Measurements from ENCODE around the gene POU5F1. TPM values are rescaled to one million over a fixed set of nuclear protein-coding genes. Genes with fewer than 3 reads are reported as not detected.
"Not testable (repeated sequence)": the region's sequence is repeated elsewhere in the genome, so short reads cannot be mapped to it uniquely, and the experiment has no call there.

POU5F1 gene
- total RNA-seq, 2 experiments from 2014 or later, result 0.48 TPM; not detected in 1

DNA sequence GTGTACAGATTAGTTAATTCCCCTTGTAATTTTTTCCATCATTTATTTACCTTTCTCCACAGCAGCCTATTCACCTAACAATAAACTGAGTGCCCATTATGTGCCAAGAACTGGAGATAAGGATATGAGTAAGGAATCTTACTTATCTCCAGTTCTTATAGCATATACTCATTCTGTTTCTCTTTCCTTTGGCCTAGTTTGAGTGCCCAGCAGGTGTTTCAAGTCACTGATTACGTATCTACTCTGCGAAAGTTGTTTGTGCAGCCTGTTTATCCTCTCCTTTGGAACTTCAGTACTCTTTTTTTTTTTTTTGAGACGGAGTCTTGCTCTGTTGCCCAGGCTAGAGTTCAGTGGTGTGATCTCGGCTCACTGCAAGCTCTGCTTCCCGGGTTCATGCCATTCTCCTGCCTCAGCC is 17.3 kb upstream of the POU5F1 start:
- Mint-ChIP-seq H3K36me3 (ENCODE audit: low read depth) (no peaks in the 10 kb centered on the region), H3K9me3 (no peaks in the 10 kb centered on the region), H3K4me3 (no peak overlapping the region), H3K27me3 (ENCODE audit: low read depth) (no peaks in the 10 kb centered on the region), H3K4me1 (ENCODE audit: low read depth) (no peaks in the 10 kb centered on the region), H3K27ac (no peak overlapping the region)
- DNase-seq, result no peak
- intact Hi-C loops (cut with micrococcal nuclease), result no loop called here
- CTCF ChIA-PET, result interaction anchor here (1.0 kb wide), 1 partner anchor 9 kb away, joined by 3 read pairs; no protein-coding TSS in a partner anchor

DNA sequence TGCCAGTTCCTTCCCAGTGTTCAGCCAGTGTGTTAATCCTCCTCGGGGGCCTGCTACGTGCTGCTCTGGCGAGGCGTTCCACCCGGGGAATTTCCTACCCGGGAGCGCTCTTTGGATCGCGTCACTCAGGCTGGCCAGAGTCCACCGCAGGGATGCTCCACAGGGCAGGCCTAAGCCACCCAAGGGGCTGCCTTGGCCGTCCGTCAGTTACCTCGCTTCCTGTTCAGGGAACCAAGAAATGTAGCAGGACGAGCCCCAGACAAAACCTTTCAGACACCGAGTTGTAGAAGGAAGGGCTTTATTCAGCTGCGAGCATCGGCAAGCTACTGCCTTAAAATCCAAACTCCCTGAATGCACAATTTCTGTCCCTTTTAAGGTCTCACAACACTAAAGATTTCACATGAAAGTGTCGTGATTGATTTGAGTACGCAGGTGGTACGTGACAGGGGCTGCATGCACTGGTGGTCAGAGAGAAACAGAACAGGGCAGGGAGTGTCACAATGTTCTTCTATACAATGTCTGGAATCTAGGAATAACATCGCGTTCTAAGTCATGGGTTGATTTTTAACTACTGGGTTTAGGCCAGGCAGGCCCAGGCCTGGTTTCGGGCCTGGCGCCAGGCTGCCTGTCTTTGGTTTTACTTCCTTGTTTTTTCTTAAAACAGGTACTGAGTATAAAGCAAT is 15.7 kb upstream of the POU5F1 start:
- Mint-ChIP-seq H3K27ac (no peak overlapping the region), H3K9me3 (no peaks in the 10 kb centered on the region), H3K36me3 (ENCODE audit: low read depth) (no peaks in the 10 kb centered on the region), H3K27me3 (ENCODE audit: low read depth) (no peaks in the 10 kb centered on the region), H3K4me3 (no peak overlapping the region), H3K4me1 (ENCODE audit: low read depth) (no peaks in the 10 kb centered on the region)
- intact Hi-C loops (cut with micrococcal nuclease), result no loop called here
- DNase-seq, result no peak
- CTCF ChIA-PET, result no interaction called here

DNA sequence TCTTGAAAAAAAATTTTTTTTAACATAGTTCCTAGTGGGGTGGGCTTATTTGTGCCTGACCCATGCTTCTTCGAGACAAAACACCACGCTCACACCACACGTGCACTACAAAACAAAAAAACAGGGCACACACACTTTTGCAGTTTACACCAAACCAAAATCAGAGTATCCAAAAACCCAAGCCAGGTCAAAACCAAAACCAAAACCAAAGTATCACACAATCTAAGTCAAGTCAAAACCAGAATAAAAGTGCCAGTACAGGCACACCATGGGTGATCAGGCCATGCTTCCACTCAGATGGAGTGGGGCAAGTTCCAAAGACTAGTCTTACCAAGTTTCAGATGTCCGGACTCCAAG is 15.2 kb upstream of the POU5F1 start:
- H3K9me3 Mint-ChIP-seq; H3K36me3 Mint-ChIP-seq (ENCODE audit: low read depth); H3K27me3 Mint-ChIP-seq (ENCODE audit: low read depth); CTCF ChIA-PET; H3K4me3 Mint-ChIP-seq; intact Hi-C loops (cut with micrococcal nuclease); H3K4me1 Mint-ChIP-seq (ENCODE audit: low read depth); DNase-seq: not testable (repeated sequence)
- peak overlapping the region; percentile 16 for H3K27ac Mint-ChIP-seq

DNA sequence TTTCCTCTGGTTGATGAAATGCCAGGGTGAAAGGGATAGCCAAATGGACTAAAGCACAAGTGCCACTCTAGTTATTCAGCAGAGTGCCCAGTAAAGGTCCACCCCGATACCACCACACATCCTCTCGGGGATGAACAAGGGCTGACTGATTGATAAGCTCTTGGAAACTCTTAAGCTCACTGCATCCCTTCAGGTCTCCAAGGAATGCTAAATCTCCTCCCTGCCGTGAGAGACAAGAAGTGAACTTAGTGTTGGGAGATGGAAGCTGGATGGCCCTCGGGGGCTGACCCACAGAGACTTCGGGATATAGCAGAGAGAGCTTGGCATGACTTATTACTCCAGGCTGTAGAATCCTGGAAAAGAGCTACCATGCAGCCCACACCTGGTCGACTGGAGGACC is 13.4 kb upstream of the POU5F1 start:
- H3K27ac Mint-ChIP-seq, H3K4me3 Mint-ChIP-seq: not testable (repeated sequence)
- CTCF ChIA-PET, result interaction anchor here (0.7 to 1.7 kb wide), 2 partner anchors 55 to 191 kb away, joined by 3 to 5 read pairs; no protein-coding TSS in a partner anchor

DNA sequence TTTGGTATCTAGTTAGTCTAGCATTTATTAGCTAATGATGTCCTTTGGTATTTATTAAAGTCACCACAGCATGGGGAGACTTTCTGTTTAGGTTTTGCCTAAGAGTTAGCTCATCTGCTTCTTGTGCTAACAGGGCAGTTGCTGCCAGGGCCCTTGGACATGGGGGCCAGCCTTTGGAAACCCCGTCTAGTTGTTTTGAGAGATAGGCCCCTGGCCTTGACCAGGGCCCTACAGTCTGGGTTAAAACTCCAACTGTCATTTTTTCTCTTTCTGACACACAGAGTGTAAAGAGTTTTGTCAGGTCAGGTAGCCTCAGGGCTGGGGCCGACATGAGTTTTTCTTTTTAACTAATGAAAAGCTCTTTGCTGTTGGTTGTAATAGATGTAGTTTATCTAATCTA is 12.8 kb upstream of the POU5F1 start:
- CTCF ChIA-PET, result interaction anchor here (0.7 to 1.7 kb wide), 3 partner anchors 55 to 192 kb away, joined by 3 to 5 read pairs (median 4); no protein-coding TSS in a partner anchor
- intact Hi-C loops (cut with micrococcal nuclease); H3K27ac Mint-ChIP-seq; H3K4me3 Mint-ChIP-seq; DNase-seq; H3K36me3 Mint-ChIP-seq (ENCODE audit: low read depth); H3K9me3 Mint-ChIP-seq; H3K27me3 Mint-ChIP-seq (ENCODE audit: low read depth): not testable (repeated sequence)
- peaks cover 12% of the 10 kb centered on the region for H3K4me1 Mint-ChIP-seq (ENCODE audit: low read depth)

More for the DNA sequence above, 13.4 kb upstream of the POU5F1 start:
- H3K36me3 Mint-ChIP-seq (ENCODE audit: low read depth); DNase-seq; H3K27me3 Mint-ChIP-seq (ENCODE audit: low read depth); intact Hi-C loops (cut with micrococcal nuclease); H3K4me1 Mint-ChIP-seq (ENCODE audit: low read depth); H3K9me3 Mint-ChIP-seq: not testable (repeated sequence)

DNA sequence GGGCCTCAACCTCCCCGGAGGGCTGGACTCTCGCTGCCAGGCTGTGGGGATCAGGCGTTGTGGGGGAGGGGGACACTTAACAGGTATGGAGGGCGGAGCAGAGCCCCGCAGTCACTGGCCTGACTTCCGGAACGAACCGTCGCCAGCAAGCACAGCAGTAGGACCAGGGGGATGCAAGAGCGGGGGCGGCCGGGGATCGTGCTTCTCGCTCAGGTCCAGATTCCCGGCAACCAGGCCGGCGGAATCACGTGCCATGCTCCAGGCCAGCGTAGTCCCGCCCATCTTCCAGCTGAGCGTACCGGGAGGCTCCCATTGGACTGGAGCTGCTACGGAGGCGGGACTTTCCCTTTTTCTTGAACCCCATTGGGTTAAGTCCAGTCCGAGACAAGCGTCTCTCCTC is 10.0 kb upstream of the POU5F1 start:
- DNase-seq, result peak; percentile 79
- Mint-ChIP-seq H3K36me3 (ENCODE audit: low read depth) (no peaks in the 10 kb centered on the region), H3K27me3 (ENCODE audit: low read depth) (no peaks in the 10 kb centered on the region), H3K27ac (peak overlapping the region; percentile 63), H3K9me3 (no peaks in the 10 kb centered on the region), H3K4me3 (peak overlapping the region; percentile 79), H3K4me1 (ENCODE audit: low read depth) (peaks cover 12% of the 10 kb centered on the region)
- intact Hi-C loops (cut with micrococcal nuclease), result loop anchor here (2.0 kb wide), 1 partner anchor 22 kb away; the partner anchor contains the start of gene TCF19
- CTCF ChIA-PET, result no interaction called here

DNA sequence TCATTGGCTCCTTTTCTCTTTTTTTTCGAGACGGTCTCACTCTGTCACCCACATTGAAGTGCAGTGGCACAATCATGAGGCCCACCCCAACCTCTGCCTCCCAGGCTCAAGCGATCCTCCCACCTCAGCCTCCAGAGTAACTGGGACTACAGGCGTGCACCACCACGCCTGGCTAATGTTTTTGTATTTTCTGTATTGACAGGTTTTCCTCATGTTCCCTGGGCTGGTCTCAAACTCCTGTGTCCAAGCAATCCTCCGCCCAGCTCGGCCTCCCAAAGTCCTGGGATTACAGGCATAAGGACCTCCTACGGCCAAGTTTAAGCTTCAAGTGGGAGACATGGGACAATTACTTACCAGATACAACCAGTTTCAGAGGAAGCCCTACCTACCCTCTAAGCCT is 9.4 kb upstream of the POU5F1 start:
- Mint-ChIP-seq H3K9me3 (no peaks in the 10 kb centered on the region), H3K27ac (no peak overlapping the region), H3K36me3 (ENCODE audit: low read depth) (no peaks in the 10 kb centered on the region), H3K4me3 (peak overlapping the region; percentile 79), H3K4me1 (ENCODE audit: low read depth) (peaks cover 12% of the 10 kb centered on the region), H3K27me3 (ENCODE audit: low read depth) (no peaks in the 10 kb centered on the region)
- no peak for DNase-seq
- intact Hi-C loops (cut with micrococcal nuclease), result loop anchor here (2.0 kb wide), 1 partner anchor 21 kb away; the partner anchor contains the start of gene TCF19
- CTCF ChIA-PET, result no interaction called here

DNA sequence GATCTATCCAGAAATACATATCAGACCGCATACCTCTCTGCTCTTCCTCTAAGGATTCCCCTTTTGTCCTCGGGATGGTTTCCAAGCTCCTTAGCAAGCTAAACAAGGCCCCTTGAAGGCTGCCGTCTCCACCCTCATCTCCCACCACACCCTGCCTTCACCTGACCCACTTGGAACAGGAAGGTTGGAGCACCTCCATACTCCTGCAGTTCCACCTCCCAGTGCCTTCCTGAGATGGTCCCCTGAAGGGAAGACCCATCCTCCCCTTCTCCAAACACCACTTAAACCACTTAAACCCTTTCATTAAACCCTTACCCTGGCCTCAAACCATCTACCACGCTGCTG is 8.5 kb upstream of the POU5F1 start:
- Mint-ChIP-seq H3K9me3 (no peaks in the 10 kb centered on the region), H3K27ac (no peak overlapping the region), H3K4me3 (no peak overlapping the region), H3K27me3 (ENCODE audit: low read depth) (no peaks in the 10 kb centered on the region), H3K4me1 (ENCODE audit: low read depth) (peaks cover 12% of the 10 kb centered on the region), H3K36me3 (ENCODE audit: low read depth) (no peaks in the 10 kb centered on the region)
- intact Hi-C loops (cut with micrococcal nuclease), result no loop called here
- DNase-seq, result no peak
- CTCF ChIA-PET, result no interaction called here

DNA sequence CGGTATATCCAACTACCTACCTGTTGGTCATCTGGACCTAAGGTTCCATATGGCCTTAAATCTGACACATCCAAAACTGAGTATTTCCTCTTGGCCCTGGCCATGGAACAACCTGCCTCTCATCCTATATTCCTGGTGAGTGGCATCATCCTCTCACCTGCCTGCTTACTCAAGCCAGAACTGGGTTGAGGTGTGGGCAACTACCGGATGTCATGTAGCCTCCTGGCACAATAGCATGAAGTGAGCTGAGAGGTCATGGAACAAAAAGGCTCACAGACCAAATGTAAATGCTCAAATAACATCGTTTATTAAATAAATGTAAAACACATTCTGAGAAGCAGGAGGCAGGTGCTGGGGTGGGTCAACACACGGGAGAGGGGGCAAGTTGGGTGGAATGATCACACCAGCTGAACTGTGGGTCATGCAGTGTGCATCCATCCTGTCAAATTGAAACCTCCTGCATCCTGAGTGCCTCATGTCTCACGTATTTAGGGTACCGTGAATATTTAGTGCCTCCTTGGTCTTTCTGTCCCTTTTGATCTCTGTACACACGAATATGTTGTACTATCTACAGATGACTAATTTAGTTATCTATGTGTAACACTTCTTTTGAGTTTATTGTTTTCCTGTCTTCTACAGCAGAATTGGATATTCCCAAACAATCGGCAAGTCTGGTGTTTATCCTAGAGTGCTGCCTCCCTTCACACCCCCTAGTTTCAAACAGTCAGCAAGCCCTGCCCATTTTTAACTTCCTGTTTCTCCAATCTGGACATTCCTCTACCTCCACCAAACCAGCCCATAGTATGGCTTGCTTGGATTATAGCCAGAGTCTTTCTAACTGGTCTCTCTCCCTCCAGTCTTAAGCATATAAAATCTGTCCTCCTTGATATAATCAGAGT is 7.9 kb upstream of the POU5F1 start:
- CTCF ChIA-PET, result no interaction called here
- H3K27ac Mint-ChIP-seq, result peak overlapping the region; percentile 16

DNA sequence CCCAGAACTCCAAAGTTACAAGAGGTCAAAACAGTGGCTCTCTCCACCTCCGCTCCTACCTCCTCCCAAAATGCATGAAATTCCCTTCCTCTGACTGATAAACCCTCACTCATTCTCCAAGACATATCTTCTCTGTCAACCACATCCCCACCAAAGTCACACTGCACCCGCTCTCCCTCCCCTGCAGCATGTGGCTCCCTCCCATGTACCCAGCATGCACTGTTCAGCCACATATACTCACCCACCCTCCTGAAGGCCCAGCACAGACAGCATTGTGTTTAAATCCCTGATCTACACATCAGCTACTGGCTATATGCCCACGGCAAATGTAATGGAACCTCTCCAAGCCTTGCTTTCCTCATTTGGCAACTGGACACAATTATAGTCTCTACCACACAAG is 5.5 kb upstream of the POU5F1 start:
- peaks cover 12% of the 10 kb centered on the region for H3K4me1 Mint-ChIP-seq (ENCODE audit: low read depth)
- no peak overlapping the region for H3K27ac Mint-ChIP-seq
- H3K27me3 Mint-ChIP-seq (ENCODE audit: low read depth), result no peaks in the 10 kb centered on the region
- intact Hi-C loops (cut with micrococcal nuclease), result no loop called here
- H3K9me3 Mint-ChIP-seq, result no peaks in the 10 kb centered on the region
- no peak overlapping the region for H3K4me3 Mint-ChIP-seq
- no peak for DNase-seq
- H3K36me3 Mint-ChIP-seq (ENCODE audit: low read depth), result no peaks in the 10 kb centered on the region
- CTCF ChIA-PET, result no interaction called here

More for the DNA sequence above, 7.9 kb upstream of the POU5F1 start:
- Mint-ChIP-seq H3K36me3 (ENCODE audit: low read depth) (no peaks in the 10 kb centered on the region), H3K27me3 (ENCODE audit: low read depth) (no peaks in the 10 kb centered on the region), H3K9me3 (no peaks in the 10 kb centered on the region), H3K4me1 (ENCODE audit: low read depth) (peaks cover 12% of the 10 kb centered on the region), H3K4me3 (no peak overlapping the region)
- intact Hi-C loops (cut with micrococcal nuclease), result no loop called here
- DNase-seq, result no peak

DNA sequence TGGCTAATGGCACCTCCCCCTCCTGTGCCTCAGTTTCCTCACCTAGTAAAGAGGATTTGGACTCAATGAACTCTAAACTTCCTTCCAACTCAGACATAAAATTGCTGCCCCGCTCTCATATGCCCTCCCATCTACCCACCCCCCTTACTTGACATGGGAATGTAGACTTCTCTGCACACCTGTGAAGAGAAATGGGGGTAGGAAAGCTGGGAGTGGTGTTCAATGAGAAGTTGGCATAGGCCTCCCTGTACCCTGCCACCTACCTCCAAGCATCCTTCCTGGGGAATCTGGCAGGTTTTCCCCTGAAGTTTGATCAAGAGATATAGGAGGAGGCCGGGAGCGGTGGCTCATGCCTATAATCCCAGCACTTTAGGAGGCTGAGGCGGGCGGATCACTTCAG is 3.9 kb upstream of the POU5F1 start:
- CTCF ChIA-PET, result no interaction called here
- no peak for DNase-seq
- Mint-ChIP-seq H3K4me3 (no peak overlapping the region), H3K36me3 (ENCODE audit: low read depth) (no peaks in the 10 kb centered on the region), H3K27me3 (ENCODE audit: low read depth) (no peaks in the 10 kb centered on the region), H3K9me3 (no peaks in the 10 kb centered on the region), H3K4me1 (ENCODE audit: low read depth) (peaks cover 9% of the 10 kb centered on the region), H3K27ac (no peak overlapping the region)
- intact Hi-C loops (cut with micrococcal nuclease), result no loop called here

DNA sequence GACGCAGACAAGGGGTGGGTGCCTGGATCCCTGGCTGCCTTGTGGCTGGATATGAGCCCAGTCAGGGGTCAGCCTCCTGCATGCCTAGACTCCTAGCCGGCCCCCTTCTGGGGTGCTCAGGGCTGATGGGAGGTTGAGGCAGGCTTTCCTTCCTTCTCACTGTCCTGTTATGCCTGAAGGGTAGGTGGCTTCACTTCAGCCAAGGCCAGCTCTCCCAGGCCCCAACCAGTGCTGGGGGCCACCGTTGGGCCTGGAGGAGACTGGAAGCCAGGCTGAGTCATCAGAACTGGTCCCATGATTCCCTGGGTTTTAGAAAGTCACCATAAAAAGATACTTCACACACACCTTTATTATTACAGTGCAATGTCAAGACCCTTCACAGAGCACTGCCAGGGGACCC is 2.9 kb upstream of the POU5F1 start:
- H3K27me3 Mint-ChIP-seq (ENCODE audit: low read depth), result no peaks in the 10 kb centered on the region
- H3K4me1 Mint-ChIP-seq (ENCODE audit: low read depth), result no peaks in the 10 kb centered on the region
- H3K9me3 Mint-ChIP-seq, result no peaks in the 10 kb centered on the region
- no peak for DNase-seq
- no peak overlapping the region for H3K27ac Mint-ChIP-seq
- CTCF ChIA-PET, result no interaction called here
- no peaks in the 10 kb centered on the region for H3K36me3 Mint-ChIP-seq (ENCODE audit: low read depth)
- intact Hi-C loops (cut with micrococcal nuclease), result no loop called here
- no peak overlapping the region for H3K4me3 Mint-ChIP-seq

DNA sequence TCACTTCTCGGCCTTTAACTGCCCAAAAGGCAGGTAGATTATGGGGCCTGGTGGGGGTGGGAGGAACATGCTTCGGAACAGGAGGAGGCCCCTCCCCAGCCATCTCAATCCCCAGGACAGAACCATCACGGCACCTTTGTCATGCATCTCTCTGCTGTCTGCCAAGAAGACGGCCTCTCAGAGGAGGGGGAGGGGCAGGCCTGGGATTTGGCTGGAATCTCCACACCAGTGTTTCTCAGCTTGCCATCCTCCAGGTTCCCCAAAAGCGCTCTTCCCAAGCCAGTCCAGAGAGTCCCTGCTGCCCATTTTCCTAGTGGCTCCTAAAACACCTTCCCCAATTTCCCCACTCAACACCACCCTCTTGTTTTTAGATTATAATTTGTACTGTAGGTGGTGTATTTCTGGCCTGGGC is 2.5 kb upstream of the POU5F1 start:
- no peak for DNase-seq
- Mint-ChIP-seq H3K27me3 (ENCODE audit: low read depth) (no peaks in the 10 kb centered on the region), H3K36me3 (ENCODE audit: low read depth) (no peaks in the 10 kb centered on the region), H3K27ac (no peak overlapping the region), H3K4me3 (no peak overlapping the region), H3K4me1 (ENCODE audit: low read depth) (no peaks in the 10 kb centered on the region), H3K9me3 (no peaks in the 10 kb centered on the region)
- intact Hi-C loops (cut with micrococcal nuclease), result no loop called here
- CTCF ChIA-PET, result no interaction called here
